HG03045 (cell line): ENCODE results near the gene MAPRE3.

Experiments used
- ATAC-seq: cut with Tn5 transposase; IDR thresholded peaks from one replicate; pipeline ENCODE4 v1.9.1; 2021; ENCODE audit warnings: mild to moderate bottlenecking, moderate library complexity; ENCODE audit not compliant: unreplicated experiment

Gene MAPRE3

GRCh38 chr2:27010139-27010538, 39.7 kb downstream of the MAPRE3 start:
- no peak for ATAC-seq

- ATAC-seq = no peak
Measured at GRCh38 chr2:27013738-27014137, 43.3 kb downstream of the MAPRE3 start.

GRCh38 chr2:27014771-27015433, 44.5 kb downstream of the MAPRE3 start:
- no peak for ATAC-seq

- ATAC-seq = no peak
Measured at GRCh38 chr2:27016801-27017325, 46.4 kb downstream of the MAPRE3 start.

- no peak for ATAC-seq
Measured at GRCh38 chr2:27018142-27018541, 47.7 kb downstream of the MAPRE3 start.

- no peak for ATAC-seq
Measured at GRCh38 chr2:27019459-27019858, 49.0 kb downstream of the MAPRE3 start.

- no peak for ATAC-seq
Measured at GRCh38 chr2:27019931-27020855, 49.8 kb downstream of the MAPRE3 start.

- ATAC-seq = no peak
Measured at GRCh38 chr2:27021253-27022049, 51.0 kb downstream of the MAPRE3 start.

- no peak for ATAC-seq
Measured at GRCh38 chr2:27023740-27024139, 53.3 kb downstream of the MAPRE3 start.

- ATAC-seq = no peak
Measured at GRCh38 chr2:27024188-27024587, 53.8 kb downstream of the MAPRE3 start.

- no peak for ATAC-seq
Measured at GRCh38 chr2:27024812-27025211, 54.4 kb downstream of the MAPRE3 start.

GRCh38 chr2:27025281-27025800, 54.9 kb downstream of the MAPRE3 start:
- no peak for ATAC-seq

GRCh38 chr2:27025861-27026851, 55.7 kb downstream of the MAPRE3 start:
- ATAC-seq = no peak

GRCh38 chr2:27027211-27027651, 56.8 kb downstream of the MAPRE3 start:
- ATAC-seq = no peak

- no peak for ATAC-seq
Measured at GRCh38 chr2:27029051-27029450, 58.6 kb downstream of the MAPRE3 start.

- ATAC-seq = peak; percentile 90
Measured at GRCh38 chr2:27032495-27033252, 62.2 kb downstream of the MAPRE3 start, which contains the start of gene TMEM214. Gene TMEM214 (plus strand): TSS chr2:27032965. CDS start chr2:27033016, 51 bp downstream.

GRCh38 chr2:27033253-27033852, 62.9 kb downstream of the MAPRE3 start:
- ATAC-seq = no peak

- no peak for ATAC-seq
Measured at GRCh38 chr2:27038012-27038411, 67.6 kb downstream of the MAPRE3 start.
